HEK293 (cell line): Measurements from ENCODE around the gene PEX6.

Experiments
- CTCF ChIA-PET: fragments of 350-600 bp; formaldehyde crosslinking; extraction: SDS; loops from one replicate; lab custom pipeline; 2021; ENCODE audit warnings: antibody characterized with exemption; lab: Yijun Ruan, JAX
- POLR2A ChIA-PET: fragments of 300-600 bp; formaldehyde crosslinking; extraction: SDS; loops from one replicate; lab custom pipeline; 2020; ENCODE audit warnings: antibody characterized with exemption, inconsistent platforms; lab: Yijun Ruan, JAX
- H3K27ac ChIP-seq: fragments of 200-500 bp; sonication (Bioruptor generic); 2 replicates; pipeline ENCODE4 v1.5.1; 2014; ENCODE audit warnings: low read depth, low read length, control low read depth, inconsistent platforms; ENCODE audit errors: extremely low read depth
- H3K36me3 ChIP-seq, 2 experiments: fragments of 200-500 bp in 1 of 2; sonication (Bioruptor generic) in 1 of 2; 1 replicate in 1 of 2; 2 replicates in 1 of 2; pipeline ENCODE4 v1.5.1; 2014 to 2017; ENCODE audit warnings: inconsistent platforms in 2 of 2, low read length in 2 of 2; ENCODE audit not compliant: control insufficient read depth in 2 of 2, insufficient read depth in 1 of 2
- H3K4me1 ChIP-seq: fragments of 200-500 bp; sonication (Bioruptor generic); 2 replicates; pipeline ENCODE4 v1.5.1; 2014; ENCODE audit warnings: mild to moderate bottlenecking, low read length, inconsistent platforms; ENCODE audit not compliant: control insufficient read depth, insufficient read depth
- H3K4me3 ChIP-seq: 2 replicates; pipeline ENCODE4 v1.5.1; 2011; ENCODE audit warnings: low read depth, mild to moderate bottlenecking, control low read depth, low read length, moderate library complexity
- H3K9me3 ChIP-seq: fragments of 200-500 bp; sonication (Bioruptor generic); 2 replicates; pipeline ENCODE4 v1.5.1; 2014; ENCODE audit warnings: low read depth, low read length, inconsistent platforms; ENCODE audit not compliant: control insufficient read depth, insufficient read depth
- BCL11A ChIP-seq: fragments of 450-650 bp; formaldehyde crosslinking; IDR thresholded peaks from 2 replicates; pipeline ENCODE4 v1.5.1; 2016; ENCODE audit warnings: low read depth, missing biosample characterization, missing genetic modification characterization
- KLF16 ChIP-seq: fragments of 450-650 bp; formaldehyde crosslinking; IDR thresholded peaks from 2 replicates; pipeline ENCODE4 v1.5.1; 2017; ENCODE audit warnings: missing biosample characterization, missing genetic modification characterization
- OSR2 ChIP-seq: fragments of 450-650 bp; formaldehyde crosslinking; IDR thresholded peaks from 2 replicates; pipeline ENCODE4 v1.5.1; 2016; ENCODE audit warnings: missing biosample characterization, missing genetic modification characterization
- SP3 ChIP-seq: fragments of 450-650 bp; formaldehyde crosslinking; IDR thresholded peaks from 2 replicates; pipeline ENCODE4 v1.5.1; 2016; ENCODE audit warnings: missing biosample characterization, missing genetic modification characterization
- TSHZ1 ChIP-seq: fragments of 450-650 bp; formaldehyde crosslinking; IDR thresholded peaks from 2 replicates; pipeline ENCODE4 v1.5.1; 2016; ENCODE audit warnings: missing biosample characterization, missing genetic modification characterization, borderline replicate concordance
- WT1 ChIP-seq: fragments of 450-650 bp; formaldehyde crosslinking; IDR thresholded peaks from 2 replicates; pipeline ENCODE4 v1.5.1; 2016; ENCODE audit warnings: missing biosample characterization, missing genetic modification characterization
- ZBTB20 ChIP-seq: fragments of 450-650 bp; formaldehyde crosslinking; IDR thresholded peaks from 2 replicates; pipeline ENCODE4 v1.5.1; 2016; ENCODE audit warnings: missing biosample characterization, missing genetic modification characterization
- ZBTB7A ChIP-seq: fragments of 450-650 bp; formaldehyde crosslinking; IDR thresholded peaks from 2 replicates; pipeline ENCODE4 v1.5.1; 2016; ENCODE audit warnings: low read depth, missing biosample characterization, missing genetic modification characterization
- ZFP37 ChIP-seq: fragments of 450-650 bp; formaldehyde crosslinking; IDR thresholded peaks from 2 replicates; pipeline ENCODE4 v1.5.1; 2016; ENCODE audit warnings: missing biosample characterization, missing genetic modification characterization
- ZNF10 ChIP-seq: fragments of 450-650 bp; formaldehyde crosslinking; IDR thresholded peaks from 2 replicates; pipeline ENCODE4 v1.5.1; 2017; ENCODE audit warnings: missing biosample characterization, missing genetic modification characterization
- ZNF112 ChIP-seq: fragments of 450-650 bp; formaldehyde crosslinking; IDR thresholded peaks from 2 replicates; pipeline ENCODE4 v1.5.0; 2017; ENCODE audit warnings: missing biosample characterization, missing genetic modification characterization
- ZNF148 ChIP-seq: fragments of 450-650 bp; formaldehyde crosslinking; IDR thresholded peaks from 2 replicates; pipeline ENCODE4 v1.5.0; 2017; ENCODE audit warnings: missing biosample characterization, missing genetic modification characterization, borderline replicate concordance
- ZNF248 ChIP-seq: fragments of 450-650 bp; formaldehyde crosslinking; IDR thresholded peaks from 2 replicates; pipeline ENCODE4 v1.5.1; 2017; ENCODE audit warnings: missing biosample characterization, missing genetic modification characterization
- ZNF416 ChIP-seq: fragments of 450-650 bp; formaldehyde crosslinking; IDR thresholded peaks from 2 replicates; pipeline ENCODE4 v1.5.1; 2016; ENCODE audit warnings: missing biosample characterization, missing genetic modification characterization
- ZNF571 ChIP-seq: fragments of 450-650 bp; formaldehyde crosslinking; IDR thresholded peaks from 2 replicates; pipeline ENCODE4 v1.5.0; 2017; ENCODE audit warnings: missing biosample characterization, missing genetic modification characterization
- ZNF623 ChIP-seq: fragments of 450-650 bp; formaldehyde crosslinking; IDR thresholded peaks from 2 replicates; pipeline ENCODE4 v1.5.1; 2016; ENCODE audit warnings: missing biosample characterization, missing genetic modification characterization
- ZNF660 ChIP-seq: fragments of 450-650 bp; IDR thresholded peaks from 2 replicates; pipeline ENCODE4 v1.5.1; 2018; ENCODE audit warnings: missing biosample characterization, mild to moderate bottlenecking, missing genetic modification characterization
- ZSCAN30 ChIP-seq: fragments of 450-650 bp; IDR thresholded peaks from 2 replicates; pipeline ENCODE4 v1.5.1; 2018; ENCODE audit warnings: missing biosample characterization, mild to moderate bottlenecking, missing genetic modification characterization, moderate library complexity
- TF ChIP-seq, protein P1 (sequence below): fragments of 450-650 bp; formaldehyde crosslinking; IDR thresholded peaks from 2 replicates; pipeline ENCODE4 v1.5.1; 2016; ENCODE audit warnings: missing biosample characterization, missing genetic modification characterization
- TF ChIP-seq, protein P2 (sequence below): fragments of 450-650 bp; IDR thresholded peaks from 2 replicates; pipeline ENCODE4 v1.5.1; 2018; ENCODE audit warnings: missing biosample characterization, missing genetic modification characterization
- TF ChIP-seq, protein P3 (sequence below): sonication (generic); formaldehyde crosslinking; IDR thresholded peaks from 2 replicates; pipeline ENCODE4 v1.8.1; 2022; ENCODE audit warnings: mild to moderate bottlenecking, moderate library complexity, missing genetic modification reagents
- TF ChIP-seq, protein P4 (sequence below): fragments of 450-650 bp; formaldehyde crosslinking; IDR thresholded peaks from 2 replicates; pipeline ENCODE4 v1.5.1; 2016; ENCODE audit warnings: missing biosample characterization, missing genetic modification characterization

PEX6 gene

GRCh38 chr6:42929821-42930360, 49.1 kb downstream of the PEX6 start (continued):
- TF ChIP-seq ZBTB7A = no peak

GRCh38 chr6:42928986-42929820, 49.8 kb downstream of the PEX6 start, which contains the start of gene CNPY3:
Gene CNPY3 (plus strand): TSS chr6:42929480. CDS start chr6:42929571, 91 bp downstream.
- Histone ChIP-seq H3K36me3 (peaks cover 0 to 23% of the 10 kb centered on the region in 2 experiments; a peak in 2 of 3 replicates), H3K4me3 (peak within 1 kb of the TSS; percentile 66), H3K27ac (peak within 1 kb of the TSS; percentile 85), H3K9me3 (no peaks in the 10 kb centered on the region), H3K4me1 (peaks cover 3% of the 10 kb centered on the region; the same call in 1 of the 2 replicates)
- ChIA-PET POLR2A (interaction anchor here (0.5 to 2.8 kb wide), 48 partner anchors 8 to 701 kb away, joined by 3 to 48 read pairs (median 6); partner anchors contain the start of genes BICRAL, CUL7, GNMT and KLC4), CTCF (interaction anchor here (0.6 to 2.0 kb wide), 12 partner anchors 9 to 407 kb away, joined by 3 to 15 read pairs (median 4); a partner anchor contains a TSS)
- TF ChIP-seq ZNF112 (tag by site-specific recombination) = no peak
- TF ChIP-seq, protein P1, sequence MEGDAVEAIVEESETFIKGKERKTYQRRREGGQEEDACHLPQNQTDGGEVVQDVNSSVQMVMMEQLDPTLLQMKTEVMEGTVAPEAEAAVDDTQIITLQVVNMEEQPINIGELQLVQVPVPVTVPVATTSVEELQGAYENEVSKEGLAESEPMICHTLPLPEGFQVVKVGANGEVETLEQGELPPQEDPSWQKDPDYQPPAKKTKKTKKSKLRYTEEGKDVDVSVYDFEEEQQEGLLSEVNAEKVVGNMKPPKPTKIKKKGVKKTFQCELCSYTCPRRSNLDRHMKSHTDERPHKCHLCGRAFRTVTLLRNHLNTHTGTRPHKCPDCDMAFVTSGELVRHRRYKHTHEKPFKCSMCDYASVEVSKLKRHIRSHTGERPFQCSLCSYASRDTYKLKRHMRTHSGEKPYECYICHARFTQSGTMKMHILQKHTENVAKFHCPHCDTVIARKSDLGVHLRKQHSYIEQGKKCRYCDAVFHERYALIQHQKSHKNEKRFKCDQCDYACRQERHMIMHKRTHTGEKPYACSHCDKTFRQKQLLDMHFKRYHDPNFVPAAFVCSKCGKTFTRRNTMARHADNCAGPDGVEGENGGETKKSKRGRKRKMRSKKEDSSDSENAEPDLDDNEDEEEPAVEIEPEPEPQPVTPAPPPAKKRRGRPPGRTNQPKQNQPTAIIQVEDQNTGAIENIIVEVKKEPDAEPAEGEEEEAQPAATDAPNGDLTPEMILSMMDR (tag by site-specific recombination) = peak; percentile 17; the same call in 1 of the 2 replicates
- no peak for TF ChIP-seq ZNF623 (tag by site-specific recombination)
- TF ChIP-seq TSHZ1 = peak; percentile 34; the same call in 1 of the 2 replicates
- TF ChIP-seq ZFP37 (tag by site-specific recombination) = 0 out of 2 replicates have a peak, but pooled peaks have one; percentile 70
- no peak for TF ChIP-seq ZNF148 (tag by site-specific recombination)
- no peak for TF ChIP-seq BCL11A (tag by site-specific recombination)
- TF ChIP-seq, protein P2, sequence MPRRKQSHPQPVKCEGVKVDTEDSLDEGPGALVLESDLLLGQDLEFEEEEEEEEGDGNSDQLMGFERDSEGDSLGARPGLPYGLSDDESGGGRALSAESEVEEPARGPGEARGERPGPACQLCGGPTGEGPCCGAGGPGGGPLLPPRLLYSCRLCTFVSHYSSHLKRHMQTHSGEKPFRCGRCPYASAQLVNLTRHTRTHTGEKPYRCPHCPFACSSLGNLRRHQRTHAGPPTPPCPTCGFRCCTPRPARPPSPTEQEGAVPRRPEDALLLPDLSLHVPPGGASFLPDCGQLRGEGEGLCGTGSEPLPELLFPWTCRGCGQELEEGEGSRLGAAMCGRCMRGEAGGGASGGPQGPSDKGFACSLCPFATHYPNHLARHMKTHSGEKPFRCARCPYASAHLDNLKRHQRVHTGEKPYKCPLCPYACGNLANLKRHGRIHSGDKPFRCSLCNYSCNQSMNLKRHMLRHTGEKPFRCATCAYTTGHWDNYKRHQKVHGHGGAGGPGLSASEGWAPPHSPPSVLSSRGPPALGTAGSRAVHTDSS (tag by site-specific recombination) = no peak
- TF ChIP-seq, protein P3, sequence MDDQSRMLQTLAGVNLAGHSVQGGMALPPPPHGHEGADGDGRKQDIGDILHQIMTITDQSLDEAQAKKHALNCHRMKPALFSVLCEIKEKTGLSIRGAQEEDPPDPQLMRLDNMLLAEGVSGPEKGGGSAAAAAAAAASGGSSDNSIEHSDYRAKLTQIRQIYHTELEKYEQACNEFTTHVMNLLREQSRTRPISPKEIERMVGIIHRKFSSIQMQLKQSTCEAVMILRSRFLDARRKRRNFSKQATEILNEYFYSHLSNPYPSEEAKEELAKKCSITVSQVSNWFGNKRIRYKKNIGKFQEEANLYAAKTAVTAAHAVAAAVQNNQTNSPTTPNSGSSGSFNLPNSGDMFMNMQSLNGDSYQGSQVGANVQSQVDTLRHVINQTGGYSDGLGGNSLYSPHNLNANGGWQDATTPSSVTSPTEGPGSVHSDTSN = peak; percentile 90; the same call in 1 of the 2 replicates
- 0 out of 2 replicates have a peak, but pooled peaks have one; percentile 7 for TF ChIP-seq ZBTB7A
- peak; percentile 78 for TF ChIP-seq WT1 (tag by site-specific recombination)
- peak; percentile 98 for TF ChIP-seq KLF16
- no peak for TF ChIP-seq ZNF571 (tag by site-specific recombination)
- TF ChIP-seq, protein P4, sequence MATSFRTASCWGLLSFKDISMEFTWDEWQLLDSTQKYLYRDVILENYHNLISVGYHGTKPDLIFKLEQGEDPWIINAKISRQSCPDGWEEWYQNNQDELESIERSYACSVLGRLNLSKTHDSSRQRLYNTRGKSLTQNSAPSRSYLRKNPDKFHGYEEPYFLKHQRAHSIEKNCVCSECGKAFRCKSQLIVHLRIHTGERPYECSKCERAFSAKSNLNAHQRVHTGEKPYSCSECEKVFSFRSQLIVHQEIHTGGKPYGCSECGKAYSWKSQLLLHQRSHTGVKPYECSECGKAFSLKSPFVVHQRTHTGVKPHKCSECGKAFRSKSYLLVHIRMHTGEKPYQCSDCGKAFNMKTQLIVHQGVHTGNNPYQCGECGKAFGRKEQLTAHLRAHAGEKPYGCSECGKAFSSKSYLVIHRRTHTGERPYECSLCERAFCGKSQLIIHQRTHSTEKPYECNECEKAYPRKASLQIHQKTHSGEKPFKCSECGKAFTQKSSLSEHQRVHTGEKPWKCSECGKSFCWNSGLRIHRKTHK (tag by site-specific recombination) = no peak
- TF ChIP-seq SP3 (tag by site-specific recombination) = peak; percentile 95
- TF ChIP-seq ZNF248 (tag by site-specific recombination) = no peak
- peak; percentile 76 for TF ChIP-seq ZNF660 (tag by site-specific recombination)
- TF ChIP-seq ZSCAN30 (tag by site-specific recombination) = peak; percentile 89
- TF ChIP-seq ZNF416 (tag by site-specific recombination) = no peak
- peak; percentile 97 for TF ChIP-seq ZBTB20 (tag by site-specific recombination)
- peak; percentile 49 for TF ChIP-seq OSR2 (tag by site-specific recombination)
- no peak; the same call in none of the 2 replicates for TF ChIP-seq ZNF10 (tag by site-specific recombination)
